Pulmonary artery endothelial cell (primary cell): Measurements from ENCODE around the gene CALHM2. TPM values are rescaled to one million over a fixed set of nuclear protein-coding genes. Genes with fewer than 3 reads are reported as not detected.
"Not testable (repeated sequence)": the region's sequence is repeated elsewhere in the genome, so short reads cannot be mapped to it uniquely, and the experiment has no call there.

Source experiments
- DNase-seq: peaks from one replicate; pipeline ENCODE4 v3.0.0-alpha.2; 2011; ENCODE audit warnings: low read depth, low spot score
- total RNA-seq: library from RNA; depleted of rRNA; stranded (reverse); fragments of >200 nt; gene quantifications from 2 replicates; pipeline ENCODE4 v1.2.3, GENCODE V29; 2014

Gene CALHM2
- total RNA-seq, result 9.6 and 15.7 TPM in 2 replicates

DNA sequence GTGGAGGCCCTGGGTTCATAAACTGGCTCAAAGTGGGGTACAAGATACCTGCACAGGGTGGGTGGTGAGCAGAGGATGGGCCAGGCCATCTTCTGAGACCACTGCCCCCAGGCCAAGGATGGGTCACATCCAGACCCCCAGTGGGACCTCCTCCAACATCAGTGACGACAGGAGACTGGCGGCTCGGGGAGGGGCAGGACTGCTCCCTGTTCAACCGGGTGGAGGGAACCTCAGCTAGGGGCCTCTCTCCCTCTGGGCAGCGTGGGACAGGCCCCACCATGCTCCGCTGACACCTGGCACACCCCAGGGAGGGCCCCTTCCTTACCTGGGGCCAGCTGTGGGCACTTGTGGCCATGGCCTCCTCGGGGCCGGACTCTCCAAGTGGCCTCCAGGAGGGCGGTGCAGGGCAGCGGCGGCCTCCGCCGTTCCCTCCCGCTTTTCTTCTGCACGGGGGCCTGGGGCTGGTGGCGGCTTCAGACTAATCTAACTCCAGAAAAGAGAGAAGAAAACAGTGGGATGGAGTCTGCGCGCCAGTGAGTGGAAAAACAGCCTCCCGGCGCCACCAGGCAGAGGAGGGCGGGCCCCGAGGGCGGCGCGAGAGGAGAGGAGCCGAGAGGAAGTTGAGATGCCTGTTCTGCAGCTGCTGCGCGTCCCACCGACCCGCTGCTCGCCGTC, at the start of gene CALHM2:
Gene CALHM2 (minus strand): TSS at position 540 of the 675 bp plus-strand sequence. CDS start 2,429 bp downstream, outside the sequence.
- no peak for DNase-seq

GRCh38 chr10:103501186-103501585, 49.0 kb upstream of the CALHM2 start:
- DNase-seq, result no peak

- DNase-seq, result no peak
These were observed 48.3 kb upstream of the CALHM2 start for GRCh38 chr10:103500481-103500880.

- DNase-seq, result no peak
These were observed 47.7 kb upstream of the CALHM2 start for GRCh38 chr10:103499881-103500280.

- DNase-seq, result no peak
These were observed 46.9 kb upstream of the CALHM2 start for GRCh38 chr10:103498936-103499638.

GRCh38 chr10:103497161-103497915, 45.2 kb upstream of the CALHM2 start:
- DNase-seq, result no peak

DNA sequence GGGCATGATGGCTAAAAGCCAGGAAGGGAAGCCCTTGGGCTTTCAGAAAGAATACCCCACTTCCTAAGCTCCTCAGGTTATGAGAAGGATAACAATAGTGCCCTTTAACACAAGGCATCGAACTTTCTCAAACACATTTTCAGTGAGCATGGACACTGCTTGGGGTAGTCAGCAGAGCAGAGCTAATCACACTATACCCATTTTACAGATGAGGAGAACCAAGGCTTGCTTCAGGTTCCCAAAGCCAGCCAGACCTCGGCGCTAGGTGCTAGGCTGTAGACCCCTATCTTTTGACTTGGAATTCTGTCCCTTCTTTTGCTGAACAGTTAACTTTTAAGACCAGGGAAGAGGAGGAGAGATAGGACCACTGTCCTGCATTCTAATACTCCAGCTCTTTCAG, 43.2 kb upstream of the CALHM2 start:
- DNase-seq, result no peak

- no peak for DNase-seq
These were observed 42.0 kb upstream of the CALHM2 start for GRCh38 chr10:103493916-103494877.

DNA sequence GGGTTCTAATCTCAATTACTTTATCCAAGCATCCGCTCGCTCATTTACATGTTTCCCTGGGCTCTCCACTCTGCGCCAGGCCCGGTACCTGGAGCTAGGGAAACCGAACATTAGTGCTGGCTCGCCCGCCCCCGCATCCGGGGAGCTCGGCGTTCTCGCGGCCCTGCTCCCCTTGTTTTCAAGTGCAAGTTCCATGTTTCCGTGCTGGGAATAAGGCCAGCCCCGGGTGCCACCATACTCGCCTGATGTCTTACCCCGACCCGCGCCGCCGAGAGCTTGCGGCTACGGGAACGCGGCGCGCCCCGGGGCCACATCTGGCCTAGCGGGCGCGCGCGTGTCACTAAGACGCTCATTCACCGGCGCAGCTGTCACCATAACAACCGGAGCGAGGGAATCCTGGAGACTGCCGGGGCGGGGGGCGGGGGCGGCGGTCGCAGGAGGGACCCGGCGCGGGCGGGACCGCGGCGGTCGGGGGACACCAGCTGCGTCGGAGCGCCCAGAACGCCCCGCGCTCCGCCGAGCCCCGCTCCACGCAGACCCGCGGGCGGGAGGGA, 41.3 kb upstream of the CALHM2 start, which contains the start of gene NEURL1:
Gene NEURL1 (plus strand): TSS at position 344 of the 554 bp plus-strand sequence. CDS start 683 bp downstream, outside the sequence.
- no peak for DNase-seq

GRCh38 chr10:103492655-103493261, 40.6 kb upstream of the CALHM2 start:
- no peak for DNase-seq

- DNase-seq, result peak; percentile 35
These were observed 39.7 kb upstream of the CALHM2 start for GRCh38 chr10:103491729-103492364.

- DNase-seq, result no peak
These were observed 38.8 kb upstream of the CALHM2 start for GRCh38 chr10:103490986-103491314.

DNA sequence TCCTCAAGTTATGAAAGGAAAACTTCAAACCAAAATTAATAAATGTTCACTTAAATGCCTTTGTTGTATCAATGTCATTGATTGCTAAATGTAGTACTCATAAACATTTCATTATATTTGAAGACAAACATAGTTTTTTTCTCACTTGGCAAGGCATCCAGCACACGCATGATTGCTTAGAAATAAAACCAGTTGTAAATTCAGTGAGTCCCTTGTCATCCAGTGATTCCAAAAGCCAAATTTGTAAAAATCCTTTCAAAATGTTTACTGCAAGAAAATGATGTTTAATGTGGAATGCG, 35.2 kb upstream of the CALHM2 start:
- no peak for DNase-seq

- not testable (repeated sequence) for DNase-seq
These were observed 34.7 kb upstream of the CALHM2 start for GRCh38 chr10:103486635-103487409.

GRCh38 chr10:103481974-103482531, 29.9 kb upstream of the CALHM2 start:
- DNase-seq, result peak; percentile 50

DNA sequence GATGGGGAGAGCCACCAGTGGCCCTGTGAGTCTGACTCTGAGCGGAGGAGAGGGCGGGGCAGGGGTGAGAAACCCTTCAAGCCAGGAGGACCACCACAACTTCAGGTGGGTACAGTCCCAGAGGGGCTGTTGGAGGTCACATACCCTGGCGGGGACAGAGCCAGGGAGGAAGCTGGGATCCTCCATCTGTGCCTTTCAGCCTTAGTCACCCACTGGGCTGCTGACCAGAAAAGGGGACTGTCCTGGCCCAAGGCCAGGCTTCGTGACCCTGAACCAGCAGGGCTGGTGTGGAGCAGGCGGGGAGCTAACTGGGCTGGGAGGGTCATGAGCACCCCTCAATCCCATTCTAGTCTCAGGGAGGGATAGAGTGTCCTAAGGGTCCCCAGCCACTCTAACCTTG, 28.4 kb upstream of the CALHM2 start:
- DNase-seq, result no peak

DNA sequence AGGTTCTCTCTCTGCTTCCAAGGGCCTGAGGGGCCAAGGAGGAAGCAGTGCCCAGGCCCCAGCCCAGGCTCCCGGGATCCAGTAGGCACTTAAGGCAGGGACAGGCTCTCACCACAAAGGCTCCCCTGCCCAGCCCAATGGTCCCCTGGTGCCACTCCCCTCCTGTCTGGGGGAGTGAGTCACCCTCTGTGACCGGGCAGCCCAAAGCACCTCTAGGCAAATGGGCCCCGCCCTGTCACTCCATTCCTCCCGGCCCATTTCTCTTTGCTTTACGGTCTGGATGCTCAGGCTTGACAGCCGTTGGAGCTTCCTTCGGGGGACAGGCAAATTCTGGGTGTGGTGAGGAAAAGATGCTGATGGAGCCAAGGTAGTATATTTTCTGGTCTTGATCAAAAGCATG, 27.0 kb upstream of the CALHM2 start, which contains the start of gene CALHM3:
Gene CALHM3 (minus strand): TSS at position 106 of the 400 bp plus-strand sequence. CDS start 208 bp downstream, outside the sequence.
- DNase-seq, result no peak

- DNase-seq, result no peak
These were observed 26.5 kb upstream of the CALHM2 start for GRCh38 chr10:103478671-103479070.
